ENCODE data around the gene PSMD9.

DNA sequence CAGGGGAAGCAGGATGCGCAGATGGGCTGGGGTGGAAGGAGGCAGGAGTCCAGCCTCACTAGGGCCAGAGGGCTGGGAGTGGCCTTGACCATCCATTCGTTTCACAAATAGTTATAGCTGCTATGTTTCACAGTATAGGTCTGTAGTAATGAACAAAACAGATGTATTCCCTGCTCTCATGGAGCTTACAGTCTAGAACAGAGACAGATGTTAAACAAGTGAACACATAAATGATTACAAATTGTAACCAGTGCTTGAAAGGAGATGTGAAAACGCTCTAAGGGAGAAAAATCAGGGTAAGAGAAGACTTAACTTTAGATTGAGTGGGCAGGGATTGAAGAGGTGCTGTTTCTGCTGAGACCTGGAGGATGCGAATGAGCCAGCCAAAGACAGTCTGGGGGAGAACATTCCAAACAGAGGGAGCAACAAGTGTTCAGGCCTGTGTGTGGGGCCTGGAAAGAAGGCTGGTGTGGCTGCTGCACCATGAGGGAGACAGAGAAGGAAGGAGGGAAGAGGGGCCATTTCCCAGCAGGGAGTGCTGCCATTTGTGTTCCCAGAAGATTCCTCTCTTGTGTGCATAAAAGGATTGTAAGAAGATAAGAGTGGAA is 44.4 kb downstream of the PSMD9 start:
- TF ChIP-seq, protein P1, sequence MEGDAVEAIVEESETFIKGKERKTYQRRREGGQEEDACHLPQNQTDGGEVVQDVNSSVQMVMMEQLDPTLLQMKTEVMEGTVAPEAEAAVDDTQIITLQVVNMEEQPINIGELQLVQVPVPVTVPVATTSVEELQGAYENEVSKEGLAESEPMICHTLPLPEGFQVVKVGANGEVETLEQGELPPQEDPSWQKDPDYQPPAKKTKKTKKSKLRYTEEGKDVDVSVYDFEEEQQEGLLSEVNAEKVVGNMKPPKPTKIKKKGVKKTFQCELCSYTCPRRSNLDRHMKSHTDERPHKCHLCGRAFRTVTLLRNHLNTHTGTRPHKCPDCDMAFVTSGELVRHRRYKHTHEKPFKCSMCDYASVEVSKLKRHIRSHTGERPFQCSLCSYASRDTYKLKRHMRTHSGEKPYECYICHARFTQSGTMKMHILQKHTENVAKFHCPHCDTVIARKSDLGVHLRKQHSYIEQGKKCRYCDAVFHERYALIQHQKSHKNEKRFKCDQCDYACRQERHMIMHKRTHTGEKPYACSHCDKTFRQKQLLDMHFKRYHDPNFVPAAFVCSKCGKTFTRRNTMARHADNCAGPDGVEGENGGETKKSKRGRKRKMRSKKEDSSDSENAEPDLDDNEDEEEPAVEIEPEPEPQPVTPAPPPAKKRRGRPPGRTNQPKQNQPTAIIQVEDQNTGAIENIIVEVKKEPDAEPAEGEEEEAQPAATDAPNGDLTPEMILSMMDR (IDR thresholded peaks at IDR 0.05; ENCODE audit: borderline replicate concordance, extremely low read depth, low read length, poor library complexity, severe bottlenecking) = no peak
- no peak for TF ChIP-seq EZH2 (IDR thresholded peaks at IDR 0.05; ENCODE audit: borderline replicate concordance, low read depth, low read length, severe bottlenecking)
